Measurements from ENCODE around the gene RNF223. TPM values are rescaled to one million over a fixed set of nuclear protein-coding genes. Genes with fewer than 3 reads are reported as not detected.

RNF223 gene
- total and polyA plus RNA-seq, 2 of the 13 experiments (the other 11 are each of a cell fraction or from before 2014, with no cell fraction given): 0.03 TPM; not detected in 1

GRCh38 chr1:1021010-1021919 is 52.8 kb downstream of the RNF223 start (continued):
- TF ChIP-seq PATZ1 (CRISPR knock-in tag; IDR thresholded peaks at IDR 0.05) (peak; percentile 58), ZNF101 (CRISPR knock-in tag; IDR thresholded peaks at IDR 0.05; ENCODE audit: borderline replicate concordance, low read depth) (no peak), MIXL1 (CRISPR knock-in tag; IDR thresholded peaks at IDR 0.05) (no peak), AGO1 (IDR thresholded peaks at IDR 0.05; ENCODE audit: low read depth, low read length, poor library complexity, severe bottlenecking) (peak; percentile 61), HNRNPUL1 (IDR thresholded peaks at IDR 0.05; ENCODE audit: low read depth, low read length) (no peak), ZNF574 (CRISPR knock-in tag; IDR thresholded peaks at IDR 0.05) (0 out of 2 replicates have a peak, but pooled peaks have one; percentile 3), ZNF232 (CRISPR knock-in tag; IDR thresholded peaks at IDR 0.05; ENCODE audit: borderline replicate concordance) (no peak), CENPX (CRISPR knock-in tag; IDR thresholded peaks at IDR 0.05) (no peak), MLXIP (CRISPR knock-in tag; IDR thresholded peaks at IDR 0.05; ENCODE audit: borderline replicate concordance) (no peak), ZNF138 (CRISPR knock-in tag; IDR thresholded peaks at IDR 0.05; ENCODE audit: low read depth) (no peak), XRCC5 (optimal IDR thresholded peaks at IDR 0.05; ENCODE audit: low read length) (peak; percentile 26), ATF7-NPFF (CRISPR knock-in tag; IDR thresholded peaks at IDR 0.05; ENCODE audit: low read depth) (no peak), SMC3 (IDR thresholded peaks at IDR 0.05; ENCODE audit: low read length) (no peak), ZBTB4 (CRISPR knock-in tag; IDR thresholded peaks at IDR 0.05; ENCODE audit: borderline replicate concordance) (0 out of 2 replicates have a peak, but pooled peaks have one; percentile 10), ZNF253 (CRISPR knock-in tag; IDR thresholded peaks at IDR 0.05; ENCODE audit: borderline replicate concordance) (no peak), ZNF572 (CRISPR knock-in tag; IDR thresholded peaks at IDR 0.05) (no peak), ZNF263 (CRISPR knock-in tag; IDR thresholded peaks at IDR 0.05) (no peak)

Measured in HepG2 (cell line).